Activated T-cell treated with anti-CD3 and anti-CD28 coated beads, Interleukin-2, amount 50 U/mL, for 1 hour (primary cell): ENCODE data around the gene AFDN.

Experiments
- DNase-seq: peaks from one replicate; pipeline ENCODE4 v3.0.0-alpha.2; 2020

Gene AFDN

GRCh38 chr6:167842457-167842856, 15.7 kb downstream of the AFDN start:
- no peak for DNase-seq

GRCh38 chr6:167843023-167843422, 16.3 kb downstream of the AFDN start:
- no peak for DNase-seq

- DNase-seq, result no peak
These were observed 19.1 kb downstream of the AFDN start for GRCh38 chr6:167845856-167846255.

- no peak for DNase-seq
These were observed 20.4 kb downstream of the AFDN start for GRCh38 chr6:167846997-167847606.

- DNase-seq, result no peak
These were observed 21.2 kb downstream of the AFDN start for GRCh38 chr6:167847936-167848335.

GRCh38 chr6:167848783-167849182, 22.1 kb downstream of the AFDN start:
- no peak for DNase-seq

- DNase-seq, result no peak
These were observed 23.2 kb downstream of the AFDN start for GRCh38 chr6:167849846-167850459.

GRCh38 chr6:167850782-167851181, 24.1 kb downstream of the AFDN start:
- no peak for DNase-seq

GRCh38 chr6:167851370-167851952, 24.8 kb downstream of the AFDN start:
- DNase-seq, result no peak

GRCh38 chr6:167855825-167856425, 29.2 kb downstream of the AFDN start:
- no peak for DNase-seq

GRCh38 chr6:167856474-167856873, 29.8 kb downstream of the AFDN start:
- no peak for DNase-seq

- no peak for DNase-seq
These were observed 30.4 kb downstream of the AFDN start for GRCh38 chr6:167856999-167857660.

- no peak for DNase-seq
These were observed 31.4 kb downstream of the AFDN start for GRCh38 chr6:167858086-167858591.

- DNase-seq, result no peak
These were observed 32.3 kb downstream of the AFDN start for GRCh38 chr6:167858842-167859664.

GRCh38 chr6:167860550-167861226, 34.0 kb downstream of the AFDN start:
- no peak for DNase-seq

- no peak for DNase-seq
These were observed 34.7 kb downstream of the AFDN start for GRCh38 chr6:167861424-167861823.

GRCh38 chr6:167863897-167864296, 37.2 kb downstream of the AFDN start:
- no peak for DNase-seq

GRCh38 chr6:167866642-167867041, 39.9 kb downstream of the AFDN start:
- DNase-seq, result no peak

GRCh38 chr6:167870321-167870720, 43.6 kb downstream of the AFDN start:
- DNase-seq, result no peak

GRCh38 chr6:167872538-167873210, 46.0 kb downstream of the AFDN start:
- no peak for DNase-seq
